GM23248 (cell line): ENCODE measurements around the gene SDC3.

Source experiments
- EZH2 ChIP-seq: fragments of 200-600 bp; sonication (generic); IDR thresholded peaks from 2 replicates; pipeline ENCODE4 v1.6.1; 2018; ENCODE audit warnings: antibody characterized with exemption, mild to moderate bottlenecking; ENCODE audit not compliant: insufficient read depth, poor library complexity, severe bottlenecking
- EZH2phosphoT487 ChIP-seq: fragments of 200-600 bp; sonication (generic); IDR thresholded peaks from 2 replicates; pipeline ENCODE4 v1.6.1; 2018; ENCODE audit warnings: antibody characterized with exemption, moderate library complexity, mild to moderate bottlenecking, low read depth; ENCODE audit not compliant: insufficient read depth

DNA sequence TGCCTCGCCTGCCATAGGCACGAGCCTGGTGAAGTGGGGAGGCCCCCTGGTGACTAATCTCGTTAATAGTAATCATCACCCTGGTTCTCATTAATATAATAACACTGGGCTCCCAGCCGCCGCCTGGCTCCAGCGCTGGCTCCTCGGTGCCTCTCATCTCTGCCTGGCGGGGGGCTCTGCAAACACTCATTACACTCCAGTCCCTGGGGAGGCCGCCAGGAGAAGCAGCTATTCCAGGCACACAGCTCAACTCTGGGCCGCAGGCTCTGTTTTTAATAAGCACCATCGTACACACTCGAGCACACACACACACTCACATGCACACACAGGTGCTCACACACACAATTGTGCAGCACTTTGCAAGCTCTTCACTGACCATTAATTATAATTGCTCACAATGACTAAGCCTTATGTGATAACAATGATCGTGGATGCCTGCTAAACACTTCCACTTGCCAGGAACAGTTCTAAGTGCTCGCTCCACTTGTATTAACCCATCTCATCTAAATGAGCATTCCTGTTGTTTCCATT is 52.2 kb downstream of the SDC3 start:
- no peak for TF ChIP-seq EZH2phosphoT487
- no peak for TF ChIP-seq EZH2
